ENCODE measurements around the gene RASA1.

The RASA1 gene

DNA sequence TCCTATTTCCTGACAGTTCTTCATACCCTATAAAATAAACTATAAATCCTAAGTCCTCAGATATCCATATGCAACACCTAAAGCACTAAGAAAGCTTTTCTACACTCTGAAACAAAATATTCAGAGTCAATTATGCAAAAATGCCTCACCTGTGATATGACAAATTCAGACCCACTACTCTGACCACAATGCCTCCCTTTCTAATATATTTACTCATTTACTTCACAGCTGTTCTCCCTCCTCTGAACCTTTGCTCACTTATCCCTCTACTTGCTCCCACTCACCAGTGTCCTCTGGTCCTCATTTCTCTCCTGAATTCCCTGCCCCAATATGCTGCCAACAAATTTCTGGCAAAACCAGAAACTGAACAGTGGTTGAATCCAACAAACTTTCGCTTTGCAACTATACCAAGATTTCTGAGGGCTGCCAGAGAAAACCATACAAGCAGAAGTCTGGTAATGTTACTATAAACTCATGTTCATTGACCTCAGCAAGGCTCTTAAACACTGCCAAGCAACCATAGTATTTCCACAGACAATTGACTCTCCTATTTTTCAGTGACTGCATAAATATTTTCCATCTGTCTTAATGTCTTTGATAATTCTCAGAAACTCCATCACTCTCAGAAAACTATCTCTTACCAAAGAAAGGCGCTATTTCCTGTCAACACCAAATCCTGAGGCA, 137.9 kb downstream of the RASA1 start:
- no peak for DNase-seq

DNA sequence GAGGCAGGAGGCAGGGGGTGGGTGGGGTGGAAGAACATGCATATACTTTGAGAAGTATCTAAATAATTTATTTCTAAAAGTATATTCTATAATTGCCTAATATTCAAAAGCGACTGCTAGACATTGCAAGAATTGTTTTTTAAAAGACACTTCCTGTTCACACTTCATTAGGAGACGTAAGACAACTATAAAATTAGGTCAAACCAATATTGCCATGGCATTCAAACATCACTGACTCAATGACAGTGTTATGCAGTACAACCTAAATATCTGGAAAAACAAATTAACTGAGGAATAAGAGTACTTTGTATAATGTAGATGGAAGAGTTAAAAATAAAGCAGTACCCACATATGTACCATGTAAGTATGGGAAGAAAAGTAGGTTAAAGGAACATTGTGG, 140.5 kb downstream of the RASA1 start:
- DNase-seq: no peak

DNA sequence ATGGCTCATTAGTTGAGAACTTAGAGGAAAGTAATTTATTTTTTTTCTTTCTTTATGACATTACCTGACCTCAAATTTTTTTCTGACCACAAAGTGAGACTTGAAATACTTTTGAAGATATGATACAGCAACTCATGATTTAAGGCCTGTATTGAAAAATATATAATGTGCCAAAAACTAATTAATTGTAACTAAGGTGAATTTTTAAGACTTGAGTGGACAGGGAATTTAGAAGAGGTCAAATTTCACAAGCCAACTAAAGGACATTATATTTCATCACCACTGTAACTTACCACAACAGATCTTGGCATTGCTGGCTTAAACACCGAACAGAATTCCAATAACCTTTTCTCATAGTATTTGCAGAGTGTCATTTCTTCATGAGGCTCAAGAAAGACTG, 143.2 kb downstream of the RASA1 start:
- no peak for DNase-seq

DNA sequence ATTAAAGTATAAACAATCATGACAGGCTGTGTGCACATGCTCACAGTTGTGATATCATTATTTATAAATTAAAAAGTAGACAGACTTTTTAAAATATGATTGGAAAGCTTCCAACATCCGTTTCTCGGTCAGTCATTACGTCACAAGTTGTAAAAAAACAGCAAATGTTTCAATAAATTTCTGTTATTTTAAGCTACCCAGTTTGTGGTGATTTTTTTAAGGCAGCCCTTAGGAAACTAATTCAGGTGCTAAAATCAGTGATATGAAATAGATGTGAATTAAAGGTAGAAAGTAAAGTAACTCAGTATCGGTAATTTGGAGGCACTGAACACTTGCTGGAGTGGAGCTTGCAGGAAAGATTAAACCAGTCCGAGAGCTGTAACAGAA, 143.9 kb downstream of the RASA1 start:
- no peak for DNase-seq

DNA sequence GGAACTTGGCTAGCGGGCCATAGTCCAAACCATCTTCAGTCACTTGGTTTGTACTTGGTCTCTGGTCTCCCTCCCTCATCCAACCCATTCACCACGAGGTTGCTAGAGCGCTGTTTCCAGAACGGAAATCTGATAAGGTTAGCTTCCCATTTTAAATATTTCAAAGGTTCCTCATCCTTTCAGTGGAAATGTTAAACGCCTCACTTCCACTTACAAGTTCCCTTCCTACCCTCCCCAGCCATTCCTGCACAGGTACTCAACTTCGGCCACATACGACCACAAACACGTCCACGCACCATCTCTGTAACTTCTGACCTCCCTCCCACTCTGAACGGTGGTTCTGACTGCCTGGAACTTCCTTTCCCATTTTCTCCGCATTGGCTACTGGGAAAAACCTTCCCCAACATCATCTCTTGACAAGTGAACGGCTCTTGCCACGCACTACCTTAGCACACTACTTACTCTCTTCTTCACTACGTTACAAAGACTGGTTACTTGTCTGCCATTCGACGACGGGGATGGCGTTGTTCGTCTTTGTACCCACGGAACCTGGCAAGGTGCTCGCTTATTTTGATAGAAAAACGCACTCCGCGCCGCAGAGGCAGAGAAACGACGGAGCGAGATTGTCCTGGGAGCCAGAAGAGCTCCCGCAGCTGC, 144.4 kb downstream of the RASA1 start:
- DNase-seq: peak in 3 of 5 donors; percentile 23 to 41 (median 40)

DNA sequence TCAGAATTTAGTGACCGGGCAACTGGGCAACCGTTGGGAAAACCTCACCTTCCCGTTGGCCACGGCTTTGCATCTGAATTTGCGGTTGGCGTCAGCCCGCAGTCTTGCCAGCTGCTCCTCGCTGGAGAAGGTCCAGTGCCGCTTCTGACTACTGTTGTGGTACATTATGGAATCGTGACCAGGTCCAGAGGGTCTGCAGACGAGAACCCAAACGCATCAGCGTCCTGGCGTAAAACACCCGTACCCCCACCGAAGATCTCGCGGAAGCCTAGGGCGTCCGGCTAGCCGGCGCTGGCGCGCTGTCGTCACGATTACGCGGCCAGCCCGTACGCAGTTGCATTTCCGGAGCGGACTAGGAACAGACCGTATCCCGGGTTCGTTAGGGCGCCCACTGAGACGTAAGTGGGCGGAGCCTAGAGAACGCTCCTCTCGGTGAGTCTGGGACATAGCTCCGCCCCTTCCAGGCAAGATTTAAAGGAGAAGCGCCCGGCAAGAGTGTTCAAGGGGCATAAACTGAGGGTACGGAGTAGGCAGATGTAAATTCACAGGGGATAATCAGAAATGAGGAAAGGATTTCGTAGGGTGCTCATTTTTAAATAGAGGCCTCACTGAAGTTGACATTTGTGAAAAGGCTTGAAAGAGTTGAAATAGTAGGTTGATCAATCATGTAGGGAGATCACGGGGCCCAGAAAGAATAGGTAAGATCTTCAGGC, 145.1 kb downstream of the RASA1 start, which contains the start of gene CCNH:
Gene CCNH (minus strand): TSS at position 301 of the 713 bp plus-strand sequence. CDS start 136 bp downstream, at position 165.
- DNase-seq: peak; percentile 91 to 98 (median 95)

DNA sequence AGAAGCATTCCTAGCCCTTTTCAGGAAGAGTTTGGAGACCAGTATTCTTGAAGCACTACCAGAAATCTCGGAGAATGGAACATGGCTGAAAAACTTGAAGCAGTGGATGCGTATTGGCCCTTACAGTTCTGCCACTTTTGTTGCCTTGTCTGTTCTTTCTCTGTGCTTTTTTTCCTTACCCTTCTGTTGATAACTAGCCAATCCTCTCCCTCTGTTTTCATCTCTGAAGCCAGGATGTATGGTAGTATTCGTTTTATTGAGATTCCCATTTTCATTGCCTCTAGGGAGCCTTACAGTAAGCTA, 145.6 kb downstream of the RASA1 start:
- no peak for DNase-seq

DNA sequence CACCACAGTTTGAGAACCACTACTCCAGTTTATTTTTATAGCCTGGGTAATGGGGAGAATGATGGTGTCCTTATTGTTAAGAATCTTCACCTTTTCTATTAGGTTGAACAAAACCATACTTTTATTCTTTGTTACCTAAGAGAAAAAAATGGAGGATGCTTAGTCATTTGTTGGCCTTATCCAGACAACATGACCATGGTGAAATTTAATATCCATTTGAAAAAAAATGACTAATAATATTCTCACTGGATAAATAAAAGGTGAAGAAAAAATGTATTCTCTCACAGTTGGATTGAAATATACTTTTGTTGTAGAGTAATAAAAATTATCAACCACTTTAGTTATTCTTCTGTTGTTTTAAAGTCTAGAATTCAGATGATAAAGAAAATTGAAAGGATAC, 150.8 kb downstream of the RASA1 start:
- no peak for DNase-seq

DNA sequence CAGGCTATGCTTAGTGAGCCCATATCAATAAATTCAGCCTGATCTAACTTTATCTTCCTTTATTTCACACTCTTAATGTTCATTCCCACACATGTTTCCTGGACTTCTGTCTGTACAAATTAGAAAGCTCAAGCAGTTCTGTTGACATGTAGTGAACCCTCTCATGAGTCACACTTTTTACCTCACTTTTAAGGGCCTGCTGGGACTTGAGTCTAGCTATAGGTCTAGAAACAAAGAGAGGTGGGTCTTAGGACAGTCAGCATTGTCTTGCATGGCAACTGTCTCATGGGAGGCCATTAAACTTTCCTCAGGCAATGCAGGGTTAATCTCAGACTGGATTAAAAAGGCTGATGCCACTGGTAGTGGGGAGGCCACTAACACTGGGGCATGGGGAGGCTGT, 153.6 kb downstream of the RASA1 start:
- no peak for DNase-seq

DNA sequence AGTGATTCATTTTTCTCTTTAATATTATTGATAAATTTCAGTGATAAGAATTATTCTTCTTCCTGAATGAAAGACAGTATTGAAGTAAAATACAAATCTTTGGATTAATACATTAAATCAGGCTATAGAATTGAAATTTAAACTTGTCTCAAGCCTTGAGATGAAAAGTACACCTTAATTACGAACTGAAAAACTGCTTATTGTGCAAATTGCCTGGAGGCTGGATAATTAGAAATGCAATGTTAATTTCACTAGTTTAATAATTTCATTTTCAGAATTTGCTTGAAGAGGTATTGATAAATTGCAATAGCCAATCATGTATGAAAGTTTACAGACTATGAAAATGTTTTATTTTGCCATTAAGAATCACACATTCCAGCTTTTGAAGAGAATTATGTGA, 156.1 kb downstream of the RASA1 start:
- no peak for DNase-seq

DNA sequence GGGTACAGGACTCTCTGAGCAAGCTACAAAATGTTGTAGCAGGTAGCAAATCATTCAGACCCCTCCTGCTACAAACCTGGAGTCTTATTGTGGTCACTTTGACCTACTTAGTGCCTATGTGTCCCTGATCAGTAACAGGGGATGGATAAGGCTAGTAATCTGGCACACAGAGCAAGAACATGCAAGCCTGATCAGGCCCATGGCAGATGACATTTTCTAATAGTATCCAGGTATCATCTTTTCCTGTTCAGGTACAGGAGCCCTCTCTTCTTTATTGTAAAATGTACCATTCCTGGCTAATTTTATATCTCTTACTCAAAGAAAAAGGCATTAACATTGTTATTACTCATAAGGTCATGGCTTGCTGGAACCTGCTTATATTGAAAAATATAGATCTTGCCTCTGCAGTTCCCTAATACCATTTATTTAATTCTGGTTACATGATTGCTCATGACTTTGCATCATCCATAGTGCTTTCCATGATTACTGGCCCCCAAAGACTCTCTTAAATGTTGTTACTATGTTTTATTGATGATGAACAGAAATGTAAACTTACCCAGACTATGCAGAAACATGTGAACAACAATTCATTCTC, 163.3 kb downstream of the RASA1 start:
- DNase-seq: no peak

DNA sequence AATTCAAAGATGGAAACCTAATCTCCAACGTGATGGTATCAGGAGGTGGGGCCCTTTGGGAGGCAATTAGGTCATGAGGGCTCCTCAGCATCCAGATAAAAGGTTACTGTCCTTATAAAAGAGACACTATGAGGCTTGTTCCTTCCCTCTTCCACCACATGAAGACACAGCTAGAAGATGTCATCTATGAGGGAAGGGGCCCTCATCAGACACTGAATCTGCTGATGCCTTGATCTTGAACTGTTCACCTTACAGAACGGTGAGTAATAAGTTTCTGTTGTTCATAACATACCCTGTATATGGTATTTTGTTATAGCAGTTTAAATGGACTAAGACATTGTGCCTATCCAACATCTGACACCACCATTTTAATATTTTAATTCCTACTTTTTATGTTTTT, 164.8 kb downstream of the RASA1 start:
- DNase-seq: no peak

DNA sequence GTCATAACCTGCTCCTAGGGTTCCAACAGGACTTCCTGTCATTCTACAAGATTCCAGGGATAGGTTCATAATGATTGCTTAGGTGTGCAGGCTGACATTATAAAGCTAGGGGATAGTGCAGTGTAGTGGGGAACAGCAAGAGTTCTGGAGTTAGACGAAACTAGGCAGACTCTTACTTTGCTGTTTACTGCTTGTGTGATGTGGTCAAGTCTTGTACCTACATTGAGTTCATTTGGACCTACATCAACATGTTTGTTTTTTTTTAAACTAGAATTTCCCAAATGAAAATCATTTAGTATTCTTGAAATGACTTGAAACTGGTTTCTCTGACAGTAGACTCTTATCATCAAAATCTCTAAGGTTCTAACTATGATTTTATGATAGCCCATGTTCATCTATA, 166.3 kb downstream of the RASA1 start:
- no peak for DNase-seq

DNA sequence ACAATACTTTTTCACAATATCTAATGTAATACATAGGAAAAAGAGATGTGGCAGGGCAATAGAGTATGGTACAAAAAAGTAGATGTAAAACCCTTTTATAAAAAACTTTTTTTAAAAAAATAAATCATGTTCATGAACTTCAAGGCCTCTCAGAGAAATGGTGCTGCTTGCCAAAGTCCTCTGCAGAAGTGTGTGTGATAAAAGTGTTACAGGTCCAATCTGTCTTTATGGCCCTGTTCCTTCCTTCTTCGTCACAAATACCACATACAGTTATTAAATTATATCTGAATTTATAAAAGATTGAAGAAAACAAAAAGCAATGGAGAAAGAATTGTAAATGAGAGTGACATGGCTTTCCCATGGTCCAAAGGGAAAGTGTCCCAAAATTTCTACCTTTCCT, 166.8 kb downstream of the RASA1 start:
- no peak for DNase-seq

DNA sequence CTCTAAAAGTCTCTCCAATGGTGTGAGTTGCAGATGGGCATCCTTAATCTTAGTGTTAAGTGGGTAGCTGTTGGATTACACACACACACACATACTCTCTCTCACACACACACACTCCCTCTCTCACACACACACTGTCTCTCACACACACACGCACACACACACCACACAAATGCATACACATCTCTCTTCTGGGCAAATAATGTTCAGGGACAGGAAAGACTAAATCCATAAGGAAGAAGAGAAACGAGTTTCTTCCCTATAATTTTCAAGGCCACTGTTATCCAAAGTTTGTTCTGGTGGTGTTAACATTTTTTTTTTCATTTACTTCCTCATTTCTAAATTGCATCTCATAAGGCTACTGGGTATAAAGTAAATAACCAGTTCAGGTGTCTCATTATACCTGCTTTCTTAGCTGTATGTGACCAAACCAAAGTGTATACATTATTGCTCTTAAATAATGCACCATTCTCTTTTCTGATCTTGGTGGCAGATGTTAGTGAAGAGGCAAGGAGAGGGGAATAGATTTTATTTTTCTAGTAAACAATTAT, 167.5 kb downstream of the RASA1 start:
- no peak for DNase-seq

DNA sequence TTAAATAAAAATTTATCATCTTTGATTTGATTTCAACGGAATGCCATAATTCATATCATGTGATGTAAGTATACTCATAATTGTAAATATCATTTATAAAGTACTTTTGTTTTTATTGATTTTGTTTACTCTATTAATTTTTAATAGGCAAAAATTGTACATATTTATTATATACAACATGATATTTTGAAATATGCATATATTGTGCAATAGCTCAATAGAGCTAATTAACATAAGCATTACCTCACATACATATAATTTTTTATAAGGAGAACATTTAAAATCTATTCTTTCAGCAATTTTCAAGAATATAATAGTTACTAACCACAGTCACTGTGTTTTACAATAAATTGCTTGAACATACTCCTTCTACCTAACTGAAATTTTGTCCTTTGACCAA, 170.0 kb downstream of the RASA1 start:
- DNase-seq: no peak

DNA sequence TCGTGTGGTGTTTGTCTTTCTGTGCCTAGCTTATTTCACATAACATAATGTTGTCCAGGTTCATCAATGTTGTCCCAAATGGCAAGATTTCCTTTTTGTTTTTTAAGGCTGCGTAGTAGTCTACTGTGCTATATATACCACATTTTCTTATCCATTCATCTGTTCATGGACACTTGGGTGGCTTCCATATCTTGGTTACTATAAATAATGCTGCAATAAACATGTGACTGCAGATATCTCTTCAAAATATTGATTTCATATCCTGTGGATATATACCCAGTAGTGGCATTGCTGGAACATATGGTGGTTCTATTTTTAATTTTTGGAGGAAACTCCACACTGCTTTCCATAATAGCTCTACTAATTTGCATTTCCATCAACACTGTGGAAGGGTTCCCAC, 170.5 kb downstream of the RASA1 start:
- no peak for DNase-seq

Data from T-helper 1 cell (primary cell).